Measurements from ENCODE around the gene WDR11.

The WDR11 gene

GRCh38 chr10:120942806-120943413, 91.7 kb downstream of the WDR11 start:
- DNase-seq (ENCODE audit: insufficient read length, low spot score) (peak; percentile 75), FAIRE-seq (peak; percentile 83)

GRCh38 chr10:120943542-120943941, 92.4 kb downstream of the WDR11 start:
- no peak for FAIRE-seq
- no peak for DNase-seq (ENCODE audit: insufficient read length, low spot score)

DNA sequence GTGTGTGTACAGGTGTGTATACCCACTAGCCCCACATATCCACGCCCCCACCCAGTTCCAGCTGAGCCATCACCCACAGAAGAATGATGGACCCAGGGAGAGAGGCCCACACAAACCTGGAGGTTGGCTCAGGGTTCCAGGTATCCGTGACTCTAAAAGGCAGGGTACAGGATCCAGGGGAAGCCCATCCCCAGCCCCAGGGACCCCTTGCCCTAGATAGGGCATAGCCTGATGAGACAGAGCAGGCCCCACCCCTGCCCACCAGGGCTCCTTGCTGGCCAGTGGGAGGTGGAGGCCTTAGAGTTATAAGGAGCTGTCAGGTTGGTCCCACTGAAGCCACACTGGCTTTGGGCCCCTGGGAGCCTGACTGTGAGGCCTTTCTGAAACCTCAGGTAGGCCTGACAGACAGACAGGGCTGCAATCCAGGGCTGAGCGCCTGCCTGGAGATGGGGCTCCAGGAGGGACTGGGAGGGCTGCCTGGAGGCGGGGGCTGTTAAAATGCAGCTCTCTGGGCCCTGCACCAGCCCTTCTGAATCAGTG, 93.5 kb downstream of the WDR11 start:
- DNase-seq (ENCODE audit: insufficient read length, low spot score) (no peak), FAIRE-seq (no peak)

DNA sequence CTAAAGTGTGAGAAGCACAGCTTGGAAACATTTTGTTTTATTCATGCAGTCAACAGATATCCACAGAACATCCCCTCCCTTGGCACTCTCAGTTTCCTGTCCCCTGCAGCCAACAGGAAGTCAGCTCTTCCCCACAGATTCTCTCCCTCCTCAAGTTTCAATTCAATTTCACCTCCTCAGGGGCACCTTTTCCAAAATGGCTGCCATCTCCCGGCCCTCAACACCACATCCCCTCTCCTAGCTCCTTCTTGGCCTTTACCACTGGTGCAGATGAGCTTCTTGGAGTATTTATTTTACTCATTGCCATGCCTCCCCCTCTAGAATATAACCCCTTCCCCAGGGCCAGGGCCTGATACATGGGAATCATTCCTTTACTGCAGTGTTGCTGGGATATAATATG, 94.0 kb downstream of the WDR11 start:
- FAIRE-seq (no peak), DNase-seq (ENCODE audit: insufficient read length, low spot score) (no peak)

DNA sequence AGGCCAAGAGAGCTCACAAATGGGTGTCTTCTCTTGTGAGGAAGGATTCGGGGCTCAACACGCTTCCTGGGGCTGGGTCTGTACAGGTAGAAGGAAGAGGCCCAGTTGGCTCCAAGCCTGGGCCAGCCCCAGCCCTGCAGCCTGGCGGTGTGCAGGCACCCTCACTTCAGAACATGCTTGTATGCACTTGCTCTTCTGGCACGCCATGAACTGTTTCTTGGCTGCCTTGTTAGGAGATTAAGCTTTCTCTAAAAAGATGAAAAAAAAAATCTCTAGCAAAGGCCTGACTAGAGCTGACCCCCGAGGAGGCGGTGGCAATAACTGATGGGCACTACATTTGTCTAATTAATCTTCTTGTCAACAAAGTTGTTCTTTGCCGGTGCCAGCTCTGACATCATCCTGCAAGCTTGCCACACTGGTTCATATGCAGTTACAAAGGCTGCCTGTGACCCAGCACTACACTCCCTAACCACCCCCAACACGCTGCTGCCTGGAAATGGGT, 94.7 kb downstream of the WDR11 start:
- FAIRE-seq (no peak), DNase-seq (ENCODE audit: insufficient read length, low spot score) (no peak)

- DNase-seq (ENCODE audit: insufficient read length, low spot score) (no peak), FAIRE-seq (no peak)
These were observed 95.3 kb downstream of the WDR11 start for GRCh38 chr10:120946497-120946896.

DNA sequence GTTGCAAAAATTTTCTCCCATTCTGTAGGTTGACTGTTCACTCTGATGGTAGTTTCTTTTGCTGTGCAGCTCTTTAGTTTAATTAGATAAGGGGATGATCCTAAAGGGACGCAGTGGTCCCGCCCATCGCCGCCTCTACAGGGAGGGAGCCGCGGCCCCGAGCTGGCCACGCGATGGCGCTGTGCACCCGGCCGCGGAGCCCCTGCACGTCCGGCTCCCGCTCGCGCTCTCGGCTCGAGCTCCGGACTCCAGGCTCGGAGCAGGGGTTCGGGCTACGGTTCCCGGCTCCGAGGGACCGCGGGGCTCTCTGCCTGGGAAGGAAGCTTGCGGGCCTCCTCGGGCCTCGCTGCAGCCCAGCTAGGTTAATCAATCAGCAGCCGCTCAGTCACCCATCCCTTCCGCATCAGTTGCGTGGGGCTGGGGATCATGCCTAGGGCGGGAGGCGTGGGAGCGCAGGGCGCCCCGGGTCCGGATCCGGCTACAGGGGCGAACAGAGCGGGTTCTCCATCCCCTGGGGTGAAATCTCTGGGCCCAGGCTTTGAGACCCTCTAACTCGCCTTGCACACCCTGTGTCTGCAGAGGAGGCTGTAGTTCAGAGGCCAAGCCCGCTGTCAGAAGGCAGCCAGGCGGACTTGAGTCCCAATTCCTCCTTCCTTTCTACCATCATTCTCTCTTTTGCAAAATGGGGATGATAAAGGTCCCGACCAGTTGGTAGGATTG, 97.9 kb downstream of the WDR11 start:
- DNase-seq (ENCODE audit: insufficient read length, low spot score) (peak; percentile 77), FAIRE-seq (no peak)

DNA sequence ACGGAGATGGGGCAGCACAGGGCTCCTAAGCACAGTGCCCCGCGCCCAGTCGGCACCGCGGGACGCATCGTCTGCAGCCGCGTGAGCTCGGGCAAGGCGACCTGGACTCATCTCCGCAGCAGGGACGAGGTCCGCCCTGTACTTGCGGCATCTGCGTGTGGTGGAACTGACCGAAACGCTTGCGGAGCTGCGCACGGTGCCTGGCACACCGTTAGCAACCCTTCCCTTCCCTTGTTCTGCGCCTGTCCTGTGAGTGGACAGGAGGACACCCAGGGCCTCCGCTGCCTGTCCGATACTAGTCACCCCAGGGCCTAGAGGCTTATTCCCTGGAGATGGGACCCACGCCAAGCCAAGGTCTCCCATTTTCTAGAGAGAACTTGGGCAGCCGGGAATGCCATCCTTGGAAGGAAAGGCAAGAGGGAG, 98.5 kb downstream of the WDR11 start:
- no peak for FAIRE-seq
- DNase-seq (ENCODE audit: insufficient read length, low spot score) = no peak

GRCh38 chr10:120950051-120950561, 98.9 kb downstream of the WDR11 start:
- DNase-seq (ENCODE audit: insufficient read length, low spot score) (no peak), FAIRE-seq (no peak)

GRCh38 chr10:120951288-120951687, 100.1 kb downstream of the WDR11 start:
- no peak for DNase-seq (ENCODE audit: insufficient read length, low spot score)
- no peak for FAIRE-seq

DNA sequence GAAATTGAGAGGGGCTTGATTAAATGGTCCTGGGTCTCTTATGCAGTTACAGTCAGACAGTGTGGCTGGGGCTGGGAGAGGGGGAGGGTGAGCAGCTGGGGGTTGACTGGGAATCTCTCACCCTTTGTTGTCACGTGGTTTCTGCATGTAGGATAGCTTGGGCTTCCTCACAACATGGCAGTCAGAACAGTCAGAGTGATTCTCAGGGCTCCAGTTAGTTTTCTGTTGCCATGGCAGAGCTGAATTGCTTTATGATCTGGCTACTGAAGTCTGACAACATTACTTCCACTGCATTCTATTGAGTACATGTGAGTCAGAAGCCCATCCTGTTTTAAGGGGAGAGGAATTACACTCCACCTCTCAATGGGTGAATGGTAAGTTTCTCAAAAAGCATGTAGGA, 102.7 kb downstream of the WDR11 start:
- no peak for FAIRE-seq

More for the DNA sequence above, 102.7 kb downstream of the WDR11 start:
- no peak for DNase-seq (ENCODE audit: insufficient read length, low spot score)

Data from GM19239 (cell line).